HG03066 (cell line): Measurements from ENCODE around the gene IL5.
"Not testable (repeated sequence)": the region's sequence is repeated elsewhere in the genome, so short reads cannot be mapped to it uniquely, and the experiment has no call there.

Experiments
- ATAC-seq: cut with Tn5 transposase; IDR thresholded peaks from one replicate; pipeline ENCODE4 v1.9.1; 2021; ENCODE audit warnings: low read depth; ENCODE audit not compliant: unreplicated experiment

IL5 gene

GRCh38 chr5:132539716-132540115 is 3.6 kb downstream of the IL5 start:
- ATAC-seq = no peak

- ATAC-seq = no peak
Measured at GRCh38 chr5:132530946-132531345, 12.4 kb downstream of the IL5 start.

DNA sequence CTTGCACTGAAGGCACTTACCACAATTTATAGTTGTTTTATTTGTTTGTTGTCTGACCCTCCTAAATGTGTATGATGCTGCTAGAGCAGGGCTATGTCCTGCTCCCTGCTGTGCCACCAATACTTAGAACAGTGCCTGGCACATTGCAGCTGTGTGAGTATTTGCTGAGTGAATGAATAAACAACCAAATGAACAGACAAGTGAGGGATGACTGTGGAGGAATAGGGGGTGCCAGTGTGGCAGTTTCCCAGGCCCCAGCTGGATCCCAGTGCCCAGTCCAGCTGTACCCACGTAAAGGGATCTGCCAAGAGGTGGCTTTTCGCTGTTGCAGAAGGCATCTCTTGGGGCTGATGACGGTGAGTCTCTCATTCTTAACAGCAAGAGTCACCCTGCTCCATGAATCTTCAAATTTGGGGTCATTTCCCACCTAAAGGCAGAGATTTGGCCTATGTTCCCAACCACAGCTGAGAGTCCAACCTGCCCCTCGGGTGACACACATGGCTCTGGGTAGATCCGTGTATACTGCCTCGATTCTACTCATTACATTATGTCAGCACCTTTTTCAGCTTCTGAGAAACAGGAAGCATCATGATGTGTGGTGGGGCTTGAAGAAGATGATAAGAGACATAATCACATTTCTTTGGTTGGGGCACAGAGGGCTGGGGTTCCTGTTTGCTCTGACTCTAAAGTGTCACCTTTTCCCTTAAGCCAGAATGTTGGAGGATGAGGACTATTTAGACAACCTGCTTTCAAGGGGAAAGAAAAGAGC is 14.3 kb downstream of the IL5 start:
- ATAC-seq = no peak

- no peak for ATAC-seq
Measured at GRCh38 chr5:132528021-132528420, 15.3 kb downstream of the IL5 start.

DNA sequence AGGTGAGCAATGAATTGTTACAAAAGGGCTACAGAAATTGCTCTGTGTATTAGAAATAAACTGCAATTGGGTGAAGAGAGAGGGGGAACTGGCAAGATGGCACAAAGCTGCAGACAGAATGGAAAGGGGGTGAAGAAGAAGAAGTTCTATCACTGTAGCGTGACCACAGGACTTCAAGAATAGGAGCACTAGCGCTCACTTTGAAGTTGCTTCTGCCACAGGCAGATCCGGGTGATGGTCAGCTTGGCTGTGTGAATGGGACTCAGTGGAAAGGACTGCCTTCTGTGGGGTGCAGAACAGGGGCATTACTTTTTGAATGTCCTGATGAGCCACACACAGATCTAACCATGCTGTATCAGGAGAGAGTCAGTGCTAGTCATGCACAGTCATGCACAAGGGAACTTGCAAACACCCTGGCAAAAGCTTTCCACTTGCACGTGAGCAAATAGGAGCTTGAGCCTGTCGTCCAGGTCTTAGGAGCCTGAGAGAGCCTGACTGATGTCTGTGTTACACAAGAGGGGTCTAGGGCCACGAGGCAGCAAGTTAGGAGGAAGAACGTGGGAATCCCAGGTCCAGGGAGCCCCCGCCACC is 16.3 kb downstream of the IL5 start:
- no peak for ATAC-seq

- peak; percentile 35 for ATAC-seq
Measured at GRCh38 chr5:132526290-132526973, 16.9 kb downstream of the IL5 start.

DNA sequence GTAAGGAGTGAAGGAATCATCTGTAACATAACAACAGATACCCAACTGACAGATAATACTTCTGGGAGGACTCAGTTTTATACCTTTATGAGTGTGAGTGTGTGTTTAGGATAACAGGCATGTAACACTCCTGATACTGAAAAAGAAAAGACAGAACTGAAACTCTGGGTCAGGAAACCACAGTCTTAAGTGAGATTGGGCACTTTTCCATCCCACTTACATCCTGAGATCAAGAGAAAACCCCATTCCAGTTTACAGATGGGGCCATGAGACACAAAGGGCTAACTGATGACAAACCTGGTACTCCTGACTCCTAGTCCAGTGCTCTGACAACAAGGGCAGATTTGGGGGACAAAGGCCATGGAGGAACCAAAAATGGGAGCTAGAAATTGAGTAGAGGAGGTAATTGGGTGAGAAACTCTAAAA is 18.0 kb downstream of the IL5 start:
- peak; percentile 72 for ATAC-seq

DNA sequence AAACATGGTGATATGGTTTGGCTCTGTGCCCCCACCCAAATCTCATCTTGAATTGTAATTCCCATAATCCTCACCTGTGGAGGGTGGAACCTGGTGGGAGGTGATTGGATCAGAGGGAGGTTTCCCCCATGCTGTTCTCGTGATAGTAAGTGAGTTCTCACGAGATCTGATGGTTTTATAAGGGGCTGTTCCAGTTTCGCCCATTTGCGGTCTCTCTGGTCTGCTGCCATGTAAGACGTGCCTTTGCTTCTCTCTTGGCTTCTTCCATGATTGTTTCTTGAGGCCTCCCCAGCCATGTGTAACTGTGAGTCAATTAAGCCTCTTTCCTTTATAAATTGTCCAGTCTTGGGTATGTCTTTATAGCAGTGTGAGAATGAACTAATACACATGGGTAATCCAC is 18.4 kb downstream of the IL5 start:
- not testable (repeated sequence) for ATAC-seq

GRCh38 chr5:132522067-132522466 is 21.3 kb downstream of the IL5 start:
- ATAC-seq = not testable (repeated sequence)

DNA sequence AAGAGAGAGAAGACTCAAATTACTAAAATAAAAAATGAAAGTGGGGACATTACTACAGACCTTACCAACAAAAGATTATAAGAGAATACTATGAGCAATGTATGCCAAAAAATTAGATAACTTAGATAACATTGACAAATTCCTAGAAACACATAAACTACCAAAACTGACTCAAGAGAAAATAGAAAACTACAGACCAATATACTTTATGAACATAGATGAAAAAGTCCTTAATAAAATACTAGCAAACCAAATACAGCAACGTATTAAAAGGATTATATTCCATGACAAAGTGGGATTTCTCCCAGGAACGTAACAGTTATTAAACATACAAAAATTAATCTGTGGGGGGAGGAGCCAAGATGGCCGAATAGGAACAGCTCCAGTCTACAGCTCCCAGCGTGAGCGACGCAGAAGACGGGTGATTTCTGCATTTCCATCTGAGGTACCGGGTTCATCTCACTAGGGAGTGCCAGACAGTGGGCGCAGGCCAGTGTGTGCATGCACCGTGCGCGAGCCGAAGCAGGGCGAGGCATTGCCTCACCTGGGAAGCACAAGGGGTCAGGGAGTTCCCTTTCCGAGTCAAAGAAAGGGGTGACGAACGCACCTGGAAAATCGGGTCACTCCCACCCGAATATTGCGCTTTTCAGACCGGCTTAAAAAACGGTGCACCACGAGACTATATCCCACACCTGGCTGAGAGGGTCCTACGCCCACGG is 29.5 kb downstream of the IL5 start:
- ATAC-seq = not testable (repeated sequence)

DNA sequence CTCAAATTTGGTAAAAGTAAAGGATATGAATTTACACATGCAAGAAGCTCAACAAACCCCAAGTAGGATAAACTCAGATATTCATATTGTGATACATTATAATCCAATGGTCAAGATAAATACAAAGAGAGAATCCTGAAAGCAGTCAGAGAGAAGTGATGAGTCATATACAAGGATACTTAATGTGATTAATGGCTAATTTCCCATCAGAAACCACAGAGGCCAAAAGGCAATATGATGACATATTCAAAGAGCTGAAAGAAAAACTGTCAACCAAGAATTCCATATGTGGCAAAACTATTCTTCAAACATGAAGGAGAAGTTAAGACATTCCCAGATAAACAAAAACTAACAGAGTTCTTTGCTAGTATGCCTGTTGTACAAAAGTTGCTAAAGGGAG is 33.2 kb downstream of the IL5 start:
- ATAC-seq = no peak

DNA sequence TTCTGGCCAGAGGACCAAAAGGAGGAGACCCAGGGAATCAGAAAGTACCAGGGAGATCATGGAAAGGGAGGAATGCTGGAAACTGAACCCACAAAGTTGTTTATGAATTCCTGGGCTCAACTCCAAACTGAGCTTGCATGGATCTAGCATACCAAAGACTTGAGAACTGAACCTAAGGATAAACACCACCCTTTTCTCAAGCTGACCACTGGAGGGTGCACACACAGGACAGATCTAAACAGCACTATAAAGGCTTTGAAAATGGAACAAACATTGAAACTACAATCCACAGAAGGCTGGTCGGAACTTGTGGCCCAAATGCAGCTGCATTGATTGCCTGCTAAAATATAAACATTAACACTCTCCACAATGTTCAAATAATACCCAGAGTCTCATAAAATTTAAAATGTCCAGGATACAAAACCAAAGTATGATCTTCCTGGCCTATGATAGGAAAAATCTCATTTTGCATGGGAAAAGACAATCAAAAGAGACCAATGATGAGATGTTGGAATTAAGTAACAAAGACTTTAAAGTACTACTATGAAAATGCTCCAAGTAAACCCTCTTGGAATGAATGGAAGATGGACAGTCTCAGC is 37.1 kb downstream of the IL5 start:
- ATAC-seq = peak; percentile 60

DNA sequence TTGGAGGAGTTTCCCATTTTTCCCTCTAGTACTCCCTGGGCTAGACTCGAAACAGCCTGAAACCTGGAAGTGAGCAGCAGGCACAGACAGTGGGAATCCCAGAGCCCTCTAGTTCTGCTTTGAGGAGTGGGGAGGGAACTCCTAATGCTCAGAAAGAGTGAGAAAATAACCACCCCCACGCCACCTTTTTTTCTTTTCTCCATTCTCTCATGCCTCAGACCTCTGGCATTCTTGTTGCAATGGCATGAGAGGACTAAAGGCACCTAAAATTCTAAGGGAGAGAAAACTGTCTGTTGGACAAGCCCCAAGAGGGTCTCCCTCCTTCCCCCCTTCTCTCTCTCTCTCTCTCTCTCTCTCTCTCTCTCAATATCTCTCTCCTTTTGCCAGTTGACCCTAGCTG is 37.7 kb downstream of the IL5 start:
- no peak for ATAC-seq

DNA sequence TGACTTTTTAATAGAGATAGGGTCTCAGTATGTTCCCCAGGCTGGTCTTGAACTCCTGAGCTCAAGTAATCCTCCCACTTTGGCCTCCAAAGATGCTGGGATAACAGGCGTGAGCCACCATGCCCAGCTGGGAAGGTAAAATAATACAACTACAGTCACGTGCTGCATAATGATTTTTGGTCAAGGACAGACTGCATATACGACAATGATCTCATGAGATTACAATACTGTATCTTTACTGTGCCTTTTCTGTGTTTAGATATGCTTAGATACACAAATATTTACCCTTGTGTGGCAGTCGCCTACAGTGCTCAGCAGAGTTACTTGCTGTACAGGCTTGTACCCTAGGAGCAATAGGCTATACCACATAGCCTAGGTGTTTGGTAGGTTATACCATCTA is 38.6 kb downstream of the IL5 start:
- no peak for ATAC-seq

DNA sequence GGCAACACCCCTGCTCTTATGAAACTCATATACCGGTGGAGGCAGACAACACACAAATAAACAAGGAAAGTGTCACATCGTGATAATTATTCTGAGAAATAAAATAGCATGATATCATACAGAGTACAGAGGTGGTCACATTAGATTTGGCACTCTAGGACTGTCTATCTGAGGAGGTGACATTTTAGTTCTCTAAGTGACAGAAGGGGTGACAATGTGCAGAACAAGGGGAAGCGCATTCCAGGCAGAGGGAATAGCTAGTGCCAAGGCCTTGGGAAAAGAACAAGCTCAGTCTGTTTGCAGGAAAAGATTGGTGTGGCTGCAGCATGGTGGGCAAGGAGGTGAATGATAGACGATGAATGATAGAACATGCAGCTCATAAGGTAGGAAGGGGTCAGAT is 40.1 kb downstream of the IL5 start:
- no peak for ATAC-seq

GRCh38 chr5:132501961-132502931 is 41.1 kb downstream of the IL5 start:
- ATAC-seq = no peak

DNA sequence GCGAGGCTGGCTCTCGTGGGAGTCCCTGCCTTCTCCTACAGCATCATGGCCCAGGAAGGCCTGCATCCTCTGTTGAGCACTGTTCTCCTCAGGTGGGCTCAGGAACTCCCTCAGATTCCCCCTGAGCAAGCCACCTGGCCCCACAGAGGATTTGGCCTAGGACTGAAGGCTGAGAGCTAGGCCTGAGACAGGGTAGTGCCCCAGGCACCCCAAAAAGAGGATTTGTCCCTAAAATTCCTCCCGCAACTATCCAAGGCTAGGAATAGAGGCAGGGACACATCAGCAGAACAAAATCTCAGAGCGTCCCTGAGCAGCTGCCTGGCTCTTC is 41.7 kb downstream of the IL5 start:
- ATAC-seq = no peak

- ATAC-seq = peak; percentile 38
Measured at GRCh38 chr5:132500931-132501628, 42.2 kb downstream of the IL5 start.

DNA sequence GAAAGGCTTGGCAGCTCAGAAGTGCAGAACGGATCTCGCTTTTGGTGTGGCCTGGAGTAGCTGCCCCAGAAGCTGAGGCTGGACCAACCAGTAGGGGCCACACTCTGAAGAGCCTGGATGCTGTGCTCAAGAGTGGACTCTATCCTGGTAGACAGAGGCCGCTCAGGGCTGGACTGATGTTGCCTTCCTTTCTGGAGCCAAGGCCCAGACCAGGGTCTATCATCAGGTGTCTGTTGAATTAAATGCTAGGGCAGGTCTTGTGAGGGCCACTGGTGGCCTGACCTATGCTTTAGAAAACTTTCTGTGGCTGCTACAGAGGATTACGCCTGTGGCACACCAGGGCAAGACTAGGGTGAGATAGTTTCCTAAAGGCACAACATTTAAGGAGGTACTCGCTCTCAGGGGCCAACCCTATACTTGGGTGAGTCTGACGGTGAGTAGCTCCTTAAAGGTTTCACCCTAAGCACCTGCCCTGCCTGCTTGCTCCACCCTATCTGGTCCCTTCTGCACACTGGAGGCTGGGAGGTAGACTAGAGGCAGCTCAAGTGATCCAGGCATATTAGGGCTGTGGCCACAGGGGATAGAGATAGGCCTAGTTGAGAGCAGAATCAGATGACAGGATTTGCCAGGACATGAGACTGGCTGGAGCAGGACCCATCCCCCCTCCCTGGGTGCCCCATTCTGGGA is 42.9 kb downstream of the IL5 start:
- ATAC-seq = no peak
